Stomach (tissue), 4 donors: ENCODE measurements around the gene TEAD1.

Experiments used
- EP300 ChIP-seq: sonication (generic); formaldehyde crosslinking; IDR thresholded peaks from one replicate; pipeline ENCODE4 v1.6.1; 2017; ENCODE audit warnings: antibody characterized with exemption
- POLR2A ChIP-seq, 4 donors: fragments of 450-650 bp; IDR thresholded peaks; one replicate each; pipeline ENCODE4 v1.6.1; 2016; ENCODE audit warnings: antibody characterized with exemption in 4 of 4, control low read depth in 2 of 4, mild to moderate bottlenecking in 1 of 4, moderate library complexity in 1 of 4
- POLR2AphosphoS5 ChIP-seq, 3 donors: sonication (generic); formaldehyde crosslinking; IDR thresholded peaks; one replicate each; pipeline ENCODE4 v1.6.1; 2016; ENCODE audit warnings: antibody characterized with exemption in 3 of 3
- TF ChIP-seq, protein P1 (sequence below), 7 experiments: fragments of 450-650 bp in 4 of 7; fragments of 200-600 bp in 3 of 7; sonication (generic) in 3 of 7; IDR thresholded peaks; one replicate each; pipeline ENCODE4 v1.5.1; 2016 to 2019; ENCODE audit warnings: antibody characterized with exemption in 7 of 7, control low read depth in 2 of 7, mild to moderate bottlenecking in 1 of 7

DNA sequence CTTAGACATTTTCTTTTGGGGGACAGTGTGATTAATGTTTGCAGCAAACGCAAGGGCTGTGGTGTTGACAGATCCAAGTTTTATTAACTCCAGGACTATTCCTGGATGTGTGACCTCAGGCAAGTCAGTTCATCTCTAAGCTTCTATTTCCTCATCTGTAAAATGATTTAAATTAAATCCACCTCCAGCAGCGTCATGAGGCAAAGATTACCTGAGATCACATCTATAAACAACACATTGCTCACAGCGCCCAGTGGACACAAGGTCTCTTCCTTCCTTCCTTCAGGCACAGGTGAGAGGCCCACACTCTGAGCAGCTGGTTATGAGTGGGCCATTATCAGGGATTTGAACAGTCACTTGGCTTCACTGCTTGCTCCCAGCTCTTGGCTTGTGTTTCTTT is 223.6 kb downstream of the TEAD1 start:
- TF ChIP-seq POLR2A (IDR thresholded peaks at IDR 0.05) (no peak), POLR2AphosphoS5 (IDR thresholded peaks at IDR 0.05) (no peak), EP300 (no peak)
- TF ChIP-seq, protein P1, sequence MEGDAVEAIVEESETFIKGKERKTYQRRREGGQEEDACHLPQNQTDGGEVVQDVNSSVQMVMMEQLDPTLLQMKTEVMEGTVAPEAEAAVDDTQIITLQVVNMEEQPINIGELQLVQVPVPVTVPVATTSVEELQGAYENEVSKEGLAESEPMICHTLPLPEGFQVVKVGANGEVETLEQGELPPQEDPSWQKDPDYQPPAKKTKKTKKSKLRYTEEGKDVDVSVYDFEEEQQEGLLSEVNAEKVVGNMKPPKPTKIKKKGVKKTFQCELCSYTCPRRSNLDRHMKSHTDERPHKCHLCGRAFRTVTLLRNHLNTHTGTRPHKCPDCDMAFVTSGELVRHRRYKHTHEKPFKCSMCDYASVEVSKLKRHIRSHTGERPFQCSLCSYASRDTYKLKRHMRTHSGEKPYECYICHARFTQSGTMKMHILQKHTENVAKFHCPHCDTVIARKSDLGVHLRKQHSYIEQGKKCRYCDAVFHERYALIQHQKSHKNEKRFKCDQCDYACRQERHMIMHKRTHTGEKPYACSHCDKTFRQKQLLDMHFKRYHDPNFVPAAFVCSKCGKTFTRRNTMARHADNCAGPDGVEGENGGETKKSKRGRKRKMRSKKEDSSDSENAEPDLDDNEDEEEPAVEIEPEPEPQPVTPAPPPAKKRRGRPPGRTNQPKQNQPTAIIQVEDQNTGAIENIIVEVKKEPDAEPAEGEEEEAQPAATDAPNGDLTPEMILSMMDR (IDR thresholded peaks at IDR 0.05) = no peak
